NCI-H1417 treated with DMSO at 0.1 percent for 48 hours (cell line): ENCODE results near the gene WFS1.

Experiments
- DNase-seq: peaks from one replicate; lab custom pipeline; 2025; lab: John Stamatoyannopoulos, UW

The WFS1 gene

GRCh38 chr4:6340446-6341015 is 70.9 kb downstream of the WFS1 start:
- DNase-seq: no peak

- no peak for DNase-seq
These were observed 72.0 kb downstream of the WFS1 start for GRCh38 chr4:6341696-6342095.

GRCh38 chr4:6342530-6343293 is 73.1 kb downstream of the WFS1 start:
- DNase-seq: no peak

- no peak for DNase-seq
These were observed 74.3 kb downstream of the WFS1 start for GRCh38 chr4:6343939-6344408.

- DNase-seq: no peak
These were observed 75.6 kb downstream of the WFS1 start for GRCh38 chr4:6345096-6345830.

- DNase-seq: no peak
These were observed 76.2 kb downstream of the WFS1 start for GRCh38 chr4:6345866-6346265.

GRCh38 chr4:6346373-6347110 is 76.9 kb downstream of the WFS1 start:
- no peak for DNase-seq

GRCh38 chr4:6347511-6348045 is 77.9 kb downstream of the WFS1 start:
- DNase-seq: no peak

- DNase-seq: no peak
These were observed 78.8 kb downstream of the WFS1 start for GRCh38 chr4:6348408-6348807.

GRCh38 chr4:6349896-6350603 is 80.4 kb downstream of the WFS1 start:
- DNase-seq: no peak

GRCh38 chr4:6350646-6351045 is 81.0 kb downstream of the WFS1 start:
- DNase-seq: no peak

- no peak for DNase-seq
These were observed 81.8 kb downstream of the WFS1 start for GRCh38 chr4:6351246-6352000.

GRCh38 chr4:6352031-6352692 is 82.5 kb downstream of the WFS1 start:
- no peak for DNase-seq
